Activated naive CD4-positive, alpha-beta T cell treated with anti-CD3 and anti-CD28 coated beads, Interleukin-2, amount 10 ng/mL, durations not matched to agents 7 days and 5 days (primary cell): Measurements from ENCODE around the gene RTCA.
"Not testable (repeated sequence)": the region's sequence is repeated elsewhere in the genome, so short reads cannot be mapped to it uniquely, and the experiment has no call there.

ENCODE experiments used
- CTCF ChIA-PET: fragments of 350-600 bp; sonication (Branson Sonifier 250); formaldehyde crosslinking; loops from one replicate; lab custom pipeline; 2021; ENCODE audit warnings: antibody characterized with exemption; lab: Charles Lee
- DNase-seq: peaks from one replicate; pipeline ENCODE4 v3.0.0-alpha.2; 2020
- H3K27ac Mint-ChIP-seq: one replicate; pipeline ENCODE4 v1.8.0; 2021; ENCODE audit warnings: mild to moderate bottlenecking, moderate library complexity, mixed read lengths
- H3K27me3 Mint-ChIP-seq: one replicate; pipeline ENCODE4 v1.8.0; 2021; ENCODE audit warnings: mild to moderate bottlenecking, mixed read lengths
- H3K36me3 Mint-ChIP-seq: one replicate; pipeline ENCODE4 v1.8.0; 2021; ENCODE audit warnings: mixed read lengths
- H3K4me1 Mint-ChIP-seq: one replicate; pipeline ENCODE4 v1.8.0; 2021; ENCODE audit warnings: mixed read lengths
- H3K4me3 Mint-ChIP-seq: one replicate; pipeline ENCODE4 v1.8.0; 2021; ENCODE audit warnings: mild to moderate bottlenecking, moderate library complexity, mixed read lengths
- H3K9me3 Mint-ChIP-seq: one replicate; pipeline ENCODE4 v1.8.0; 2021; ENCODE audit warnings: mixed read lengths

RTCA gene

DNA sequence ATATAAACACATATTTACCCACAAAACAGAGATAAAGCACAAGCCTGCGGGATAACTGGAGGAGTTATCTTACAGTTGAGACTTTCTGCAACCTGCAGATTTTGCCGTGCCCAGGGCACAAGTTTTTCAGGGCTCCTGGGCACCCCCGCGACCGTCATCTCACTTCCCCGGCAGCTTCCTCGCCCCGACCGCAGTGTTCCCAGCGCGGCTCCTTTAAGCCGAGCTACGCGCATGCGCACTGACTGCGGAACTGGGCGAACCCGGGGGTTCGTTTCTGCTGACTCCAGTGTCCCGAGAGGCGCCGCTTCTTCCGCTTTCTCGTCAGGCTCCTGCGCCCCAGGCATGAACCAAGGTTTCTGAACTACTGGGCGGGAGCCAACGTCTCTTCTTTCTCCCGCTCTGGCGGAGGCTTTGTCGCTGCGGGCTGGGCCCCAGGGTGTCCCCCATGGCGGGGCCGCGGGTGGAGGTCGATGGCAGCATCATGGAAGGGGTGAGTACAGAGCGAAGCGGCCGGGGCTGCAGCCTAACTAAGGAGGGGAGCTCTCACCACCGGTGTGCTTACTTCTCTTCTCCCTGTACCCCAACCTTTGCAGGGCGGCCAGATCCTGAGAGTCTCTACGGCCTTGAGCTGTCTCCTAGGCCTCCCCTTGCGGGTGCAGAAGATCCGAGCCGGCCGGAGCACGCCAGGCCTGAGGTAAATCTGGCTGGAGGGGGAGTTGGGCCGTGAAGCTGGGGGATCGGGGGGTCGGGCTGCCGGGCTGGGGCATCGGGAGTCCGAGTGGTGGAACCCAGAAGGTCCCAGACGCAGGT lies at the start of gene RTCA:
Gene RTCA, plus strand, starts transcription at position 286 of the 810 bp plus-strand sequence. Its CDS starts 160 bp downstream, at position 446.
- Mint-ChIP-seq H3K27me3 (peaks cover 5% of the 10 kb centered on the region), H3K4me3 (peak within 1 kb of the TSS; percentile 100), H3K36me3 (peaks cover 40% of the 10 kb centered on the region), H3K9me3 (peaks cover 9% of the 10 kb centered on the region), H3K27ac (peak within 1 kb of the TSS; percentile 97), H3K4me1 (peaks cover 51% of the 10 kb centered on the region)
- CTCF ChIA-PET = interaction anchor here (0.7 to 2.5 kb wide), 3 partner anchors 16 to 86 kb away, joined by 3 to 12 read pairs (median 4); partner anchors contain the start of genes CDC14A and DBT
- peak; percentile 97 for DNase-seq

DNA sequence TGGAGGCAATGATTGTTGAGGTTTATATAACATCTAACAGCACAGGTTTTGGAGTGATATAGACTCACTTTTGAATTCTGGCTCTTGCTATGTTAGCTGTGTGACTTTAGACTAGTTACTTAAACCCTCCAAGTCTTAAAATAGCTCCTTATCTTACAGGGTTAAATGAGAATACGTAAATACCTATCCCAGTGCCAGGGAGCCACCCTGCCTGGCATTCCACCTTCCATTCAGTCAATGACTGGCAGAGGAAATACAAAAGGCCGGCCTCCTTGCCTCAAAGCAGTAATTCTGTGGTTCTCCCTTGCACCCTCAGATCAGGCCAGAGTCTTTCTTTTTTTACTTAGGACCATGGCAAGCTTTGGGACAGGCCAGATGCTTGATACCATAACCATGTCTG lies 48.2 kb upstream of the RTCA start:
- no peaks in the 10 kb centered on the region for H3K9me3 Mint-ChIP-seq
- H3K4me1 Mint-ChIP-seq = peaks cover 2% of the 10 kb centered on the region
- peaks cover 28% of the 10 kb centered on the region for H3K36me3 Mint-ChIP-seq
- no peak overlapping the region for H3K27ac Mint-ChIP-seq
- CTCF ChIA-PET = interaction anchor here (0.8 kb wide), 1 partner anchor 23 kb away, joined by 3 read pairs; no protein-coding TSS in a partner anchor
- H3K27me3 Mint-ChIP-seq = no peaks in the 10 kb centered on the region
- no peak for DNase-seq
- no peak overlapping the region for H3K4me3 Mint-ChIP-seq

DNA sequence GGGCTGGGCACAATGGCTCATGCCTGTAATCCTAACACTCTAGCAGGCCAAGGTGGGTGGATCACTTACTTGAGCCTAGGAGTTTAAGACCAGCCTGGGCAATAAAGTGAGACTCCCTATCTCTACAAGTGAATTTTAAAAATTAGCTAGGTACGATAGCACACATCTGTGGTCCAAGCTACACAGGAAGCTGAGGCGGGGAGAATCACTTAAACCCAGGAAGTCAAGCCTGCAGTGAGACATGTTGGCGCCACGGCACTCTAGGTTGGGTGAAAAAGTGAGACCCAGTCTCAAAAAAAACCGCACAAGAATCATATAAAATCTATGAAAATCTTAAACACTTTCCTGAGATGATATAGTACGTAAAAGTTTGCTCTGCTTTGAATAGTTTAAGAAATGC lies 46.6 kb upstream of the RTCA start:
- Mint-ChIP-seq H3K9me3 (no peaks in the 10 kb centered on the region), H3K36me3 (peaks cover 28% of the 10 kb centered on the region)
- CTCF ChIA-PET = no interaction called here

DNA sequence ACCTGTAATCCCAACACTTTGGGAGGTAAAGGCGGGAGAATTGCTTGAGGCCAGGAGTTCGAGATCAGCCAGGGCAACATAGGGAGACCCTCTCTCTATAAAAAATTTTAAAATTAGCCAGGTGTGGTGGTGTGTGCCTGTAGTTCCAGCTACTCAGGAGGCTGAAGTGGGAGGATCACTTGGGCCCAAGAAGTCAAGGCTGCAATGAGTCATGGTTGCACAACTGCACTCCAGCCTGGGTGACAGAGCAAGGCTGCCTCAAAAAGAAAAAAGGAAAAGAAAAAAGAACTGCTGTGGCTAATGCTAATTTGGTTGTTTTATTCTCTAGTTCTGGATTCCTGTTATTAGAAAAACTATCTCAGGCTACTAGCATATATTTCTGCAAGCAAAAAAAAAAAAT lies 46.1 kb upstream of the RTCA start:
- CTCF ChIA-PET = no interaction called here
- no peak for DNase-seq
- H3K27ac Mint-ChIP-seq = no peak overlapping the region
- no peak overlapping the region for H3K4me3 Mint-ChIP-seq
- H3K4me1 Mint-ChIP-seq = peaks cover 2% of the 10 kb centered on the region
- H3K36me3 Mint-ChIP-seq = peaks cover 27% of the 10 kb centered on the region
- H3K27me3 Mint-ChIP-seq = no peaks in the 10 kb centered on the region
- no peaks in the 10 kb centered on the region for H3K9me3 Mint-ChIP-seq

More for the DNA sequence above, 46.6 kb upstream of the RTCA start:
- DNase-seq = no peak
- Mint-ChIP-seq H3K27ac (no peak overlapping the region), H3K4me1 (peaks cover 2% of the 10 kb centered on the region), H3K4me3 (no peak overlapping the region), H3K27me3 (no peaks in the 10 kb centered on the region)

DNA sequence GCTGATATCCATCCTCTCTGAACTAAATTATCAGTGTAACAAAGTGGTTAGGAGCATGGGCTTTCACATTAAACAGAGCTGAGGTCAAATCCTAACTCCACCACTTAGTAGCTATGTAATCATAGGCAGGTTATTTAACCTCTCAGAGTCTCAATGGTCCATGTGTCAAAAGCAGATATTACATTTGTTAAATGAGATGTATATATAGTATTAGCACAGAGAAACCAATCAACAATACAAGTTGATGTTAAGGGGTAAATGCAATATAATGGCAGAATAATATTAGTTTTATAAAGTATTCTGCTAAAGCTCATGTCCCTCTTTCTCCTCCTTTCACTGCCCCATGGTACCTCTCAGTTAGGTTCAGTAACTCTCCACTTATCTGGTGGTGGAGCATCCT lies 43.6 kb upstream of the RTCA start:
- no peak overlapping the region for H3K4me3 Mint-ChIP-seq
- H3K27ac Mint-ChIP-seq = no peak overlapping the region
- H3K9me3 Mint-ChIP-seq = no peaks in the 10 kb centered on the region
- DNase-seq = no peak
- peaks cover 21% of the 10 kb centered on the region for H3K36me3 Mint-ChIP-seq
- H3K27me3 Mint-ChIP-seq = no peaks in the 10 kb centered on the region
- CTCF ChIA-PET = interaction anchor here (1.2 kb wide), 1 partner anchor 13 kb away, joined by 4 read pairs; no protein-coding TSS in a partner anchor
- peaks cover 2% of the 10 kb centered on the region for H3K4me1 Mint-ChIP-seq

DNA sequence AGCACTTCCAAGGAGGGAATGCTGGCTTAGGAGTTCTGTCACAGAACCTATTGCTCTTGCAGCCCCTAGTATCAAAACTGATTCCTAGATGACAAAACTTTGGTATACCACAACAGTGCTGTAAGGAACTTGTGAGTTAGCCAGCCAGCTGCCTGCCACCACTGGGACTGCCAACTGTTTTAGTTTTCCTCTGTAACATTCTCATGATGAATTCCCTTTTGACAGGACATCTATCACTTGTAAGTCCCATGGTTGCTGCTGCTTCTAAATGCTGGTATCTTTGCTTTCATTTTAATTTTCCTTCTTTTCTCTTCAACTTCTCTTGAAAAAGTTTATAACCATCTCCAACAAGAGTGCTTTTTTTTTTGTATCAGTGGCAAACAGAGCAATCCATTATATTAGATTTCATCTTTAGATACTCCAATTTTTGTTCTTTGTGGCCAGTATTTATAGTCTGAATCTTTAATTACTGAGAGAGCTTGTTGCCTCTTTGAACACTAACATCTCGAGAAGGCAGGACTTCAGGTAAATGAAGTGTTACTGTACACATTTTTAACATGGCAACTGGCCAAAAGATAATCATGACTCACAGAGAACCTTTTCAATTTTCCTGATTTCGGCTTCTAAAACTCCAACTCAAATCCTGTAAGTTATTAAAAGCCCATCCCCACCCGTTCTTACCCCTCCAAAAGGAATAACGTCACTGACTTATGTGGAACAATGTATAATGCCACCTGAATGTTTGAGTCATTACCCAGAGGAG lies 36.2 kb upstream of the RTCA start:
- H3K27ac Mint-ChIP-seq = no peak overlapping the region
- DNase-seq = no peak
- no peak overlapping the region for H3K4me3 Mint-ChIP-seq
- H3K4me1 Mint-ChIP-seq = no peaks in the 10 kb centered on the region
- CTCF ChIA-PET = interaction anchor here (1.2 kb wide), 1 partner anchor 14 kb away, joined by 4 read pairs; no protein-coding TSS in a partner anchor
- no peaks in the 10 kb centered on the region for H3K9me3 Mint-ChIP-seq
- peaks cover 41% of the 10 kb centered on the region for H3K36me3 Mint-ChIP-seq
- no peaks in the 10 kb centered on the region for H3K27me3 Mint-ChIP-seq

DNA sequence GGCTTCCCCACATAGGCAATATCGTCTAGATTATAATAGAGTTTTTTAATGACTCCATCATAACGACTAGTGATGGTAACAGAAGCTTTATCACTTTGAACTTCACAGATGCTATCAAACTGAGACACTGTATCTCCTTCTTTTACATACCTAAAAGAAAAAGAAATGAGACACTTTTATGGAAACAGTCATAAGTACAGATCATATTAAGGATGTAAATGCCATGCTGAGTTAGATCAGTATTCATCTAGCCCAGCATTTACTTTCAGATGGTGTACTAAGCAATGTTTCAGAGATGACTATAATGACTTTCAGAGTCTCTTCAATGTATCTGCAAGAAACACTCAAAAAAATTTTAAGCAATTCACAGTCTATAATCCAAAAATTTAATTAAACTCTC lies 35.3 kb upstream of the RTCA start:
- Mint-ChIP-seq H3K27me3 (no peaks in the 10 kb centered on the region), H3K27ac (no peak overlapping the region), H3K4me3 (no peak overlapping the region), H3K9me3 (no peaks in the 10 kb centered on the region), H3K36me3 (peaks cover 42% of the 10 kb centered on the region), H3K4me1 (no peaks in the 10 kb centered on the region)
- CTCF ChIA-PET = interaction anchor here (1.2 kb wide), 1 partner anchor 15 kb away, joined by 4 read pairs; no protein-coding TSS in a partner anchor
- no peak for DNase-seq

DNA sequence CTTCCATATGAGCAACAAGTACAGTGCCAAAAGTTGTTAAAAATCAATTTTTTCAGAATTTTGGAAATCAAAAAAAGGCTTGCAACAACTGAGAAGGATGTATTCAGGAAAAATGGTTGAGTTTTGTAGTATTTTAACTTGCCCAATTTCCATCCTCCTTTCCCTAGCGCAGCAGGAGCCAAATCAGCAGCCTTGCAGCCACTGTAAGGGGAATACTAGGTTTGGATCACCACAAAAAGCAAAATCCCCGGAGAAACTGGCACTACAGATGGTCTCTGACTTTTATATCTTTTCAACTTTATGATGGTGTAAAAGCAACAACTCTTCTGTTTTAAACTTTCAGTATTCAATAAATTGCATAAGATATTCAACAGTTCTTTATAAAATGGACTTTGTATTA lies 34.3 kb upstream of the RTCA start:
- Mint-ChIP-seq H3K27ac (no peak overlapping the region), H3K36me3 (peaks cover 44% of the 10 kb centered on the region)
- CTCF ChIA-PET = no interaction called here

DNA sequence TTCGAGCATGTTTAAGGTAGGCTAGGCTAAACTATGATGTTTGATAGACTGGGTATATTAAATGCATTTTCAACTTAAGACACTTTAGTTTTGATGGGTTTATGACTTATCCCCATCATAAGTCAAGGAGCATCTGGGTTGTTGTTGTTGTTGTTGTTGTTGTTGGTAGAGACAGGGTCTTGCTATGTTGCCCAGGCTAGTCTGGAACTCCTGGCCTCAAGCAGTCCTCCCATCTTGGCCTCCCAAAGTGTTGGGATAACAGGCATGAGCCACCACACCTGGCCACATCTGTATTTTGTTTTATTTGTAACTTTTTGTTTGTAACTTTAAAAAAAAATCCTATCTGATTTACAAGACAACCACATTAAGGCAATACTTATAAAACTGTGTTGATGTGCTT lies 33.9 kb upstream of the RTCA start:
- H3K27me3 Mint-ChIP-seq = no peaks in the 10 kb centered on the region
- no peaks in the 10 kb centered on the region for H3K4me1 Mint-ChIP-seq

More for the DNA sequence above, 34.3 kb upstream of the RTCA start:
- no peak for DNase-seq
- Mint-ChIP-seq H3K9me3 (no peaks in the 10 kb centered on the region), H3K4me3 (no peak overlapping the region), H3K4me1 (no peaks in the 10 kb centered on the region), H3K27me3 (no peaks in the 10 kb centered on the region)

DNA sequence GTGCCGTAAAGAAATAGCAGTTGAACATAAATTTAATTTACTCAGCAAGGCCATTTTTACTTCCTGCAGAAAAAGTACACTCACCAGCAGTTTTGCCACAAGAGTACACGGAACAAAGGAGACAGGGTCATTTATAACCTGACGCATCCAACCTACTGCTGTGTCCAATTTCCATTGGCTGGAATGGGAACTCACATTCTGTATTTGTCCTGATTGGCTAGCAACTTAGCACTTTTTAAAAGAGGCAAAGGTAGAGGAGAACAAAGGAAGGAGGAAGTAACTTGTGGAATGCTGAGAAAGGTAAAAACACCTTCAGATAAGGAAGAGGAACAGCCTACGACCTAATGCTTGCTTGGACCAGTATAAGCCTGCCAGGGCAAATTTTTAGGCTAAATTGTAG lies 32.5 kb upstream of the RTCA start:
- H3K4me1 Mint-ChIP-seq, H3K27me3 Mint-ChIP-seq, H3K27ac Mint-ChIP-seq, DNase-seq, H3K4me3 Mint-ChIP-seq, H3K9me3 Mint-ChIP-seq, CTCF ChIA-PET: not testable (repeated sequence)
- H3K36me3 Mint-ChIP-seq = peaks cover 46% of the 10 kb centered on the region

More for the DNA sequence above, 33.9 kb upstream of the RTCA start:
- CTCF ChIA-PET = no interaction called here
- Mint-ChIP-seq H3K9me3 (no peaks in the 10 kb centered on the region), H3K27ac (no peak overlapping the region), H3K4me3 (no peak overlapping the region), H3K36me3 (peaks cover 48% of the 10 kb centered on the region)
- DNase-seq = no peak

DNA sequence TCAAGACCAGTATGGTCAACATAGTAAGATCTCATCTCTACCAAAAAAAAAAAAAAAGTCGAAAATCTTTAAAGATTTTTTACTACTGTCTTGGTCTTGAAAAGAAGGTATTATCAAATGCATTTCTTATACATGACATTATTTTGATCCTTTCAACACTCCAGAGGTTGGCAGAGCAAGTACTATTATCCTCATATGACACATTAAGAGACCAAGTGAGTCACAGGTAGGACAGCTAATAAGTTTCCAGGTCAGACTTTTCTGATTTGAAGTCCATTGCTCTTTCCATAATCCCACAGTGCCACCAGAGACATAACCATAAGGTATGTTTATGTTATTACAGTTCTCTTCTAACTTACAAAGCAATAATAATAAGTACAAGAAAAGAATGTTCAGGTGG lies 31.6 kb upstream of the RTCA start:
- CTCF ChIA-PET = interaction anchor here (1.1 kb wide), 1 partner anchor 11 kb away, joined by 4 read pairs; no protein-coding TSS in a partner anchor

DNA sequence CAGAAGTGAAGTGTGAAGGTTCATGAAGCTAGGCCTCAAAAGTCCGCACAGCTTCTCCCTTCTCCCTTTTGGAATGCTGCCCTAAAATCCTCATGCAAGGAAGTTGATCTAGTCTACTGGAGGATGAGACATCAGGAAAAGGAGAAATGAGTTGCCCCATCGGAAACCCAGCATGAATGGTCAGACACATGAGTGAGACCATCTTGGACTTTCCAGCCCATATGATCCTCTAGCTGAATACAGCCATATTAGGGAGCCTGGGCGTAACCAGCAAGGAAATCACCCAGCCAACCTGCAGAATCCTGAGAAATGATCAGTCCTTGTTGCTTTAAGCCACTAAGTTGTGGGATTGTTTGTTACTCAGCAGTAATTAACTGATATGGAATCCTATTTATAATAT lies 28.9 kb upstream of the RTCA start:
- no peaks in the 10 kb centered on the region for H3K4me1 Mint-ChIP-seq
- no peak overlapping the region for H3K4me3 Mint-ChIP-seq
- H3K36me3 Mint-ChIP-seq = peaks cover 42% of the 10 kb centered on the region
- no peak for DNase-seq
- no peaks in the 10 kb centered on the region for H3K27me3 Mint-ChIP-seq
- H3K9me3 Mint-ChIP-seq = no peaks in the 10 kb centered on the region
- no peak overlapping the region for H3K27ac Mint-ChIP-seq
- CTCF ChIA-PET = no interaction called here

More for the DNA sequence above, 31.6 kb upstream of the RTCA start:
- no peaks in the 10 kb centered on the region for H3K9me3 Mint-ChIP-seq
- no peaks in the 10 kb centered on the region for H3K27me3 Mint-ChIP-seq
- H3K36me3 Mint-ChIP-seq = peaks cover 48% of the 10 kb centered on the region
- DNase-seq = no peak
- H3K4me1 Mint-ChIP-seq = no peaks in the 10 kb centered on the region
- H3K27ac Mint-ChIP-seq = no peak overlapping the region
- H3K4me3 Mint-ChIP-seq = no peak overlapping the region

DNA sequence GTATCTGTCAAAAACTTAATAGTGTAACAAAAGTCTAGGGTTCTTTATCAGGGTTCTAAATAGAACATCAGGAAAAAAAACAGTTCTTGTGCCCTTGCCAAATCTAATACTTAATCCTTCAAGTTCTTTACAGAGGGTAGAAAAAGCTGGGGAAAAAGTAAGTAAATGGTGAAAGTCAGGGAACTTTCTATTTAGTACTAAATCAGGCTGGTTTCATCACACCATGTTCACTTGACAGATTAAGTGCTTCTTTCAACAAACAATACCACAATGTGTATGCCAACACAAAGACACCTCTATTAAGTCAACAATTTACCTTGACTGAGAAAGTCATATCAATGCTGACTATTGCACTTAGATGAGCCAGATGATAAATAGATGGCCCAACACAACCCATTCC lies 26.1 kb upstream of the RTCA start:
- no peaks in the 10 kb centered on the region for H3K27me3 Mint-ChIP-seq
- no peak overlapping the region for H3K4me3 Mint-ChIP-seq
- no peaks in the 10 kb centered on the region for H3K9me3 Mint-ChIP-seq
- H3K36me3 Mint-ChIP-seq = peaks cover 27% of the 10 kb centered on the region
- CTCF ChIA-PET = no interaction called here
- H3K27ac Mint-ChIP-seq = no peak overlapping the region
- peaks cover 3% of the 10 kb centered on the region for H3K4me1 Mint-ChIP-seq
- DNase-seq = no peak

DNA sequence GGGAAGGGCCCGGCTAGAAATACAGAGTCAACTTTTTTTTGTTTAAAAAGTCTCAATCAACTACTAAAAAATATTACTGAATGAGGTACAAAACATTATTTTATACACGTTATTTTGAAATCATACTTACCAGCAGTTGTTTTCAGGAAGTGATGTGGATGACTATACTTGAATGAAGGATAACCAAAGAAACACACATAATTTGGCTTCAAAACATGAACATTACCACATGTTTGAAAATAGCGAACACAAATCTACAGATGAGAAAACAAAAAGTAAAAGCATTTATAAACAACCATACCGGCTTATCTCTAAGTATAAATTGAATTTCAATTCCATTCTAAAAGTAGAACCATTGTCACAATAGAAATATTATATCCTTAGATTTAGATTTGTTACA lies 25.4 kb upstream of the RTCA start:
- no peaks in the 10 kb centered on the region for H3K9me3 Mint-ChIP-seq
- no peak overlapping the region for H3K27ac Mint-ChIP-seq
- peaks cover 7% of the 10 kb centered on the region for H3K4me1 Mint-ChIP-seq
- H3K36me3 Mint-ChIP-seq = peaks cover 27% of the 10 kb centered on the region
- CTCF ChIA-PET = interaction anchor here (0.6 kb wide), 1 partner anchor 22 kb away, joined by 3 read pairs; no protein-coding TSS in a partner anchor
- no peak overlapping the region for H3K4me3 Mint-ChIP-seq
- no peak for DNase-seq
- no peaks in the 10 kb centered on the region for H3K27me3 Mint-ChIP-seq
